NCI-H1436 treated with DMSO at 0.1 percent for 48 hours (cell line): ENCODE data around the gene PDE3A.
"Not testable (repeated sequence)": the region's sequence is repeated elsewhere in the genome, so short reads cannot be mapped to it uniquely, and the experiment has no call there.

Experiments used
- DNase-seq: peaks from one replicate; lab custom pipeline; 2025; lab: John Stamatoyannopoulos, UW

The PDE3A gene

GRCh38 chr12:20368114-20368650 lies at the start of gene PDE3A:
PDE3A (plus strand) TSS chr12:20368537; CDS start chr12:20369285, 748 bp downstream.
- DNase-seq = no peak

- DNase-seq = no peak
Measured at GRCh38 chr12:20319366-20319765, 49.0 kb upstream of the PDE3A start.

- DNase-seq = no peak
Measured at GRCh38 chr12:20320552-20320951, 47.8 kb upstream of the PDE3A start.

- not testable (repeated sequence) for DNase-seq
Measured at GRCh38 chr12:20330826-20331505, 37.4 kb upstream of the PDE3A start.

- no peak for DNase-seq
Measured at GRCh38 chr12:20339060-20339459, 29.3 kb upstream of the PDE3A start.

- DNase-seq = no peak
Measured at GRCh38 chr12:20342111-20342510, 26.2 kb upstream of the PDE3A start.

GRCh38 chr12:20345866-20346265 lies 22.5 kb upstream of the PDE3A start:
- DNase-seq = no peak

- DNase-seq = no peak
Measured at GRCh38 chr12:20350026-20350425, 18.3 kb upstream of the PDE3A start.

- no peak for DNase-seq
Measured at GRCh38 chr12:20350495-20350894, 17.8 kb upstream of the PDE3A start.

- DNase-seq = no peak
Measured at GRCh38 chr12:20351406-20351805, 16.9 kb upstream of the PDE3A start.

GRCh38 chr12:20356048-20356447 lies 12.3 kb upstream of the PDE3A start:
- no peak for DNase-seq

- no peak for DNase-seq
Measured at GRCh38 chr12:20360407-20360806, 7.9 kb upstream of the PDE3A start.

GRCh38 chr12:20361416-20361815 lies 6.9 kb upstream of the PDE3A start:
- DNase-seq = no peak

GRCh38 chr12:20364501-20364900 lies 3.8 kb upstream of the PDE3A start:
- peak; percentile 11 for DNase-seq

GRCh38 chr12:20366776-20367409 lies 1.4 kb upstream of the PDE3A start:
- no peak for DNase-seq

- DNase-seq = no peak
Measured at GRCh38 chr12:20367583-20368113, 689 bp upstream of the PDE3A start.

GRCh38 chr12:20368651-20369304 lies 441 bp downstream of the PDE3A start:
- no peak for DNase-seq

GRCh38 chr12:20369305-20370013 lies 1.1 kb downstream of the PDE3A start:
- DNase-seq = no peak

- no peak for DNase-seq
Measured at GRCh38 chr12:20370014-20370386, 1.7 kb downstream of the PDE3A start.

- no peak for DNase-seq
Measured at GRCh38 chr12:20370866-20371519, 2.7 kb downstream of the PDE3A start.

GRCh38 chr12:20372326-20373096 lies 4.2 kb downstream of the PDE3A start:
- DNase-seq = no peak
